HepG2 (cell line): Measurements from ENCODE around the gene ITPRIP. TPM values are rescaled to one million over a fixed set of nuclear protein-coding genes. Genes with fewer than 3 reads are reported as not detected.

ENCODE experiments used
- ATF7 ChIP-seq, 2 experiments: fragments of 450-650 bp in 1 of 2; sonication (generic) in 1 of 2; formaldehyde crosslinking in 1 of 2; IDR thresholded peaks; 2 replicates each; pipeline versions ENCODE4 v1.4.0 to v1.6.1; 2016 to 2020; ENCODE audit warnings: antibody characterized with exemption in 1 of 2, mild to moderate bottlenecking in 1 of 2, missing genetic modification reagents in 1 of 2
- FOSL2 ChIP-seq: sonication (generic); formaldehyde crosslinking; IDR thresholded peaks from 2 replicates; pipeline ENCODE4 v1.4.0; 2020; ENCODE audit warnings: missing genetic modification reagents
- NR2F2 ChIP-seq: IDR thresholded peaks from 2 replicates; pipeline ENCODE4 v1.6.1; 2012; ENCODE audit warnings: low read depth, inconsistent platforms, borderline replicate concordance
- ZBTB21 ChIP-seq: sonication (generic); formaldehyde crosslinking; IDR thresholded peaks from 2 replicates; pipeline ENCODE4 v1.4.0; 2020; ENCODE audit warnings: missing genetic modification reagents
- ZFP90 ChIP-seq: sonication (generic); formaldehyde crosslinking; IDR thresholded peaks from 2 replicates; pipeline ENCODE4 v1.8.0; 2022; ENCODE audit warnings: missing genetic modification reagents, mild to moderate bottlenecking, inconsistent platforms, borderline replicate concordance
- ZKSCAN1 ChIP-seq: fragments of 150-350 bp; IDR thresholded peaks from 2 replicates; pipeline ENCODE4 v1.6.1; 2014; ENCODE audit warnings: low read length
- ZNF17 ChIP-seq: sonication (generic); formaldehyde crosslinking; IDR thresholded peaks from 2 replicates; pipeline ENCODE4 v1.5.0; 2020; ENCODE audit warnings: mild to moderate bottlenecking, missing genetic modification reagents
- ZNF550 ChIP-seq: sonication (generic); formaldehyde crosslinking; IDR thresholded peaks from 2 replicates; pipeline ENCODE4 v1.4.0; 2020; ENCODE audit warnings: mild to moderate bottlenecking, missing genetic modification reagents, borderline replicate concordance
- ZNF616 ChIP-seq: sonication (generic); formaldehyde crosslinking; IDR thresholded peaks from 2 replicates; pipeline ENCODE4 v1.5.0; 2020; ENCODE audit warnings: low read depth, mild to moderate bottlenecking, missing genetic modification reagents
- ZNF816 ChIP-seq: sonication (generic); formaldehyde crosslinking; IDR thresholded peaks from 2 replicates; pipeline ENCODE4 v1.8.0; 2022; ENCODE audit warnings: missing genetic modification reagents, mild to moderate bottlenecking, borderline replicate concordance
- ZNF841 ChIP-seq: sonication (generic); formaldehyde crosslinking; IDR thresholded peaks from 2 replicates; pipeline ENCODE4 v1.8.1; 2023; ENCODE audit warnings: missing genetic modification reagents, borderline replicate concordance
- polyA plus RNA-seq, 8 experiments: library from polyadenylated mRNA; depleted of rRNA in 3 of 8; stranded (reverse) in 7 of 8; unstranded in 1 of 8; fragments of >200 nt; fragmentation: Illumina TruSeq in 4 of 8; extraction: Trizol in 4 of 8; gene quantifications; 2 replicates each; pipeline versions ENCODE4 v1.2.1 to v1.2.3, GENCODE V29; 2011 to 2016; ENCODE audit warnings: low read depth in 4 of 8, missing spikeins in 1 of 8, mixed read lengths in 1 of 8; ENCODE audit not compliant: insufficient read depth in 1 of 8
- total RNA-seq, 5 experiments: library from RNA; depleted of rRNA; stranded (reverse); fragments of >200 nt; fragmentation: Illumina TruSeq; extraction: Trizol; gene quantifications; 2 replicates each; pipeline ENCODE4 v1.2.3, GENCODE V29; 2016; ENCODE audit warnings: low read depth in 1 of 5
- TF ChIP-seq, protein P1 (sequence below): sonication (generic); formaldehyde crosslinking; IDR thresholded peaks from 2 replicates; pipeline ENCODE4 v1.8.1; 2022; ENCODE audit warnings: low read depth, mild to moderate bottlenecking, missing genetic modification reagents
- TF ChIP-seq, protein P2 (sequence below): sonication (generic); formaldehyde crosslinking; IDR thresholded peaks from 2 replicates; pipeline ENCODE4 v1.4.0; 2020; ENCODE audit warnings: missing genetic modification reagents
- TF ChIP-seq, protein P3 (sequence below): sonication (generic); formaldehyde crosslinking; IDR thresholded peaks from 2 replicates; pipeline ENCODE4 v1.4.0; 2020; ENCODE audit warnings: missing genetic modification reagents
- TF ChIP-seq, protein P4 (sequence below): IDR thresholded peaks from 2 replicates; pipeline ENCODE4 v1.6.1; 2016; ENCODE audit warnings: control low read depth
- TF ChIP-seq, protein P5 (sequence below): sonication (generic); formaldehyde crosslinking; IDR thresholded peaks from 2 replicates; pipeline ENCODE4; 2020; ENCODE audit warnings: missing genetic modification reagents, mild to moderate bottlenecking, borderline replicate concordance
- TF ChIP-seq, protein P6 (sequence below): sonication (generic); IDR thresholded peaks from 2 replicates; pipeline ENCODE4 v1.6.1; 2016; ENCODE audit warnings: low read depth, borderline replicate concordance

Gene ITPRIP
- total and polyA plus RNA-seq, 2 of the 13 experiments (the other 11 are each of a cell fraction or from before 2014, with no cell fraction given) = 1.00 to 2.8 TPM

DNA sequence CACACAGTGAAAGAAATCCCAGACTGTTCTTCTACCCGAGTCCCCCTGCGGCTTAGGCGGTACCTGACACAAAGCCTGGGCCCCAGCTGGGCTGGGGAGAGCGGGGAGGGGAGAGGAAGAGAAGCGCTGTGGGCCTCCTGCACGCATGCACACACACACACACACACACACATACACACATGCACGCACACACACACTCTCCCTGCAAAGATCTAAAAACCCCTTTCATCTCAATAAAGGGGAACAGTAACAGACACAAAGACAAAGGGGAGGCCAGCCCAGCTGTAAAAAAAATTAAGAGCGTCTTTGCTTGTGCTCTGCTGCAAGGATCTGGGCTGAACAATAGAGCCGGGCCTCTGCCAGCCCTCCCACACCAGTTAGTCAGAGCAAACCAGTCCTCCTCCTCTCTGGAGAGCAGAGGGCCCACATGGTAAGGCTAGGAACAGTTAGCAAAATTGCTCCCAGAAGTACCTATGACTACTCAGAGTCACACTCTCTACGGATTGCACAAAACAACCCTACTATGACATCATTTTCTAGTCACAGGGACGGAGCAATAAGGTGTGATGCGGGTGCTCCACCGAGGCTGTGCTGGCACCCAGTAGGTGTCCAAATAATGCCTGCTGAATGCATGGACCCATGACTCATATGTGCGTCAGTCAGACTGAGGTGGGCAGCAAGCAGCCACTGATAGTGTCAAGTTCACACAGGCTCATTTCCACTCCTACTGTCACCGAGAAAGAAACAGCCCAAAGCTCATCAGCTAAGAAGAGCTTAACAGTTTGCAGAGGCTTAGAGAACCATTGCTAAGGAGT is 9.2 kb downstream of the ITPRIP start (continued):
- TF ChIP-seq, protein P1, sequence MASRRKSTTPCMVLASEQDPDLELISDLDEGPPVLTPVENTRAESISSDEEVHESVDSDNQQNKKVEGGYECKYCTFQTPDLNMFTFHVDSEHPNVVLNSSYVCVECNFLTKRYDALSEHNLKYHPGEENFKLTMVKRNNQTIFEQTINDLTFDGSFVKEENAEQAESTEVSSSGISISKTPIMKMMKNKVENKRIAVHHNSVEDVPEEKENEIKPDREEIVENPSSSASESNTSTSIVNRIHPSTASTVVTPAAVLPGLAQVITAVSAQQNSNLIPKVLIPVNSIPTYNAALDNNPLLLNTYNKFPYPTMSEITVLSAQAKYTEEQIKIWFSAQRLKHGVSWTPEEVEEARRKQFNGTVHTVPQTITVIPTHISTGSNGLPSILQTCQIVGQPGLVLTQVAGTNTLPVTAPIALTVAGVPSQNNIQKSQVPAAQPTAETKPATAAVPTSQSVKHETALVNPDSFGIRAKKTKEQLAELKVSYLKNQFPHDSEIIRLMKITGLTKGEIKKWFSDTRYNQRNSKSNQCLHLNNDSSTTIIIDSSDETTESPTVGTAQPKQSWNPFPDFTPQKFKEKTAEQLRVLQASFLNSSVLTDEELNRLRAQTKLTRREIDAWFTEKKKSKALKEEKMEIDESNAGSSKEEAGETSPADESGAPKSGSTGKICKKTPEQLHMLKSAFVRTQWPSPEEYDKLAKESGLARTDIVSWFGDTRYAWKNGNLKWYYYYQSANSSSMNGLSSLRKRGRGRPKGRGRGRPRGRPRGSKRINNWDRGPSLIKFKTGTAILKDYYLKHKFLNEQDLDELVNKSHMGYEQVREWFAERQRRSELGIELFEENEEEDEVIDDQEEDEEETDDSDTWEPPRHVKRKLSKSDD (CRISPR knock-in tag) = 0 out of 2 replicates have a peak, but pooled peaks have one; percentile 45
- TF ChIP-seq, protein P2, sequence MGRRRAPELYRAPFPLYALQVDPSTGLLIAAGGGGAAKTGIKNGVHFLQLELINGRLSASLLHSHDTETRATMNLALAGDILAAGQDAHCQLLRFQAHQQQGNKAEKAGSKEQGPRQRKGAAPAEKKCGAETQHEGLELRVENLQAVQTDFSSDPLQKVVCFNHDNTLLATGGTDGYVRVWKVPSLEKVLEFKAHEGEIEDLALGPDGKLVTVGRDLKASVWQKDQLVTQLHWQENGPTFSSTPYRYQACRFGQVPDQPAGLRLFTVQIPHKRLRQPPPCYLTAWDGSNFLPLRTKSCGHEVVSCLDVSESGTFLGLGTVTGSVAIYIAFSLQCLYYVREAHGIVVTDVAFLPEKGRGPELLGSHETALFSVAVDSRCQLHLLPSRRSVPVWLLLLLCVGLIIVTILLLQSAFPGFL (CRISPR knock-in tag) = no peak
- TF ChIP-seq, protein P3, sequence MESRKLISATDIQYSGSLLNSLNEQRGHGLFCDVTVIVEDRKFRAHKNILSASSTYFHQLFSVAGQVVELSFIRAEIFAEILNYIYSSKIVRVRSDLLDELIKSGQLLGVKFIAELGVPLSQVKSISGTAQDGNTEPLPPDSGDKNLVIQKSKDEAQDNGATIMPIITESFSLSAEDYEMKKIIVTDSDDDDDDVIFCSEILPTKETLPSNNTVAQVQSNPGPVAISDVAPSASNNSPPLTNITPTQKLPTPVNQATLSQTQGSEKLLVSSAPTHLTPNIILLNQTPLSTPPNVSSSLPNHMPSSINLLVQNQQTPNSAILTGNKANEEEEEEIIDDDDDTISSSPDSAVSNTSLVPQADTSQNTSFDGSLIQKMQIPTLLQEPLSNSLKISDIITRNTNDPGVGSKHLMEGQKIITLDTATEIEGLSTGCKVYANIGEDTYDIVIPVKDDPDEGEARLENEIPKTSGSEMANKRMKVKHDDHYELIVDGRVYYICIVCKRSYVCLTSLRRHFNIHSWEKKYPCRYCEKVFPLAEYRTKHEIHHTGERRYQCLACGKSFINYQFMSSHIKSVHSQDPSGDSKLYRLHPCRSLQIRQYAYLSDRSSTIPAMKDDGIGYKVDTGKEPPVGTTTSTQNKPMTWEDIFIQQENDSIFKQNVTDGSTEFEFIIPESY (CRISPR knock-in tag) = peak; percentile 76
- TF ChIP-seq ZNF550 (CRISPR knock-in tag) (no peak), FOSL2 (CRISPR knock-in tag) (peak; percentile 89), ZBTB21 (CRISPR knock-in tag) (peak; percentile 86), NR2F2 (no peak), ATF7 (IDR thresholded peaks at IDR 0.05) (peak; percentile 77), ATF7 (CRISPR knock-in tag; IDR thresholded peaks at IDR 0.05) (no peak), ZNF616 (CRISPR knock-in tag) (no peak), ZNF816 (no peak), ZFP90 (no peak), ZNF841 (no peak), ZNF17 (no peak), ZKSCAN1 (peak; percentile 83)
- TF ChIP-seq, protein P4, sequence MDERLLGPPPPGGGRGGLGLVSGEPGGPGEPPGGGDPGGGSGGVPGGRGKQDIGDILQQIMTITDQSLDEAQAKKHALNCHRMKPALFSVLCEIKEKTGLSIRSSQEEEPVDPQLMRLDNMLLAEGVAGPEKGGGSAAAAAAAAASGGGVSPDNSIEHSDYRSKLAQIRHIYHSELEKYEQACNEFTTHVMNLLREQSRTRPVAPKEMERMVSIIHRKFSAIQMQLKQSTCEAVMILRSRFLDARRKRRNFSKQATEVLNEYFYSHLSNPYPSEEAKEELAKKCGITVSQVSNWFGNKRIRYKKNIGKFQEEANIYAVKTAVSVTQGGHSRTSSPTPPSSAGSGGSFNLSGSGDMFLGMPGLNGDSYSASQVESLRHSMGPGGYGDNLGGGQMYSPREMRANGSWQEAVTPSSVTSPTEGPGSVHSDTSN (CRISPR knock-in tag) = 0 out of 2 replicates have a peak, but pooled peaks have one; percentile 11
- TF ChIP-seq, protein P5, sequence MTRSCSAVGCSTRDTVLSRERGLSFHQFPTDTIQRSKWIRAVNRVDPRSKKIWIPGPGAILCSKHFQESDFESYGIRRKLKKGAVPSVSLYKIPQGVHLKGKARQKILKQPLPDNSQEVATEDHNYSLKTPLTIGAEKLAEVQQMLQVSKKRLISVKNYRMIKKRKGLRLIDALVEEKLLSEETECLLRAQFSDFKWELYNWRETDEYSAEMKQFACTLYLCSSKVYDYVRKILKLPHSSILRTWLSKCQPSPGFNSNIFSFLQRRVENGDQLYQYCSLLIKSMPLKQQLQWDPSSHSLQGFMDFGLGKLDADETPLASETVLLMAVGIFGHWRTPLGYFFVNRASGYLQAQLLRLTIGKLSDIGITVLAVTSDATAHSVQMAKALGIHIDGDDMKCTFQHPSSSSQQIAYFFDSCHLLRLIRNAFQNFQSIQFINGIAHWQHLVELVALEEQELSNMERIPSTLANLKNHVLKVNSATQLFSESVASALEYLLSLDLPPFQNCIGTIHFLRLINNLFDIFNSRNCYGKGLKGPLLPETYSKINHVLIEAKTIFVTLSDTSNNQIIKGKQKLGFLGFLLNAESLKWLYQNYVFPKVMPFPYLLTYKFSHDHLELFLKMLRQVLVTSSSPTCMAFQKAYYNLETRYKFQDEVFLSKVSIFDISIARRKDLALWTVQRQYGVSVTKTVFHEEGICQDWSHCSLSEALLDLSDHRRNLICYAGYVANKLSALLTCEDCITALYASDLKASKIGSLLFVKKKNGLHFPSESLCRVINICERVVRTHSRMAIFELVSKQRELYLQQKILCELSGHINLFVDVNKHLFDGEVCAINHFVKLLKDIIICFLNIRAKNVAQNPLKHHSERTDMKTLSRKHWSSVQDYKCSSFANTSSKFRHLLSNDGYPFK = no peak
- TF ChIP-seq, protein P6, sequence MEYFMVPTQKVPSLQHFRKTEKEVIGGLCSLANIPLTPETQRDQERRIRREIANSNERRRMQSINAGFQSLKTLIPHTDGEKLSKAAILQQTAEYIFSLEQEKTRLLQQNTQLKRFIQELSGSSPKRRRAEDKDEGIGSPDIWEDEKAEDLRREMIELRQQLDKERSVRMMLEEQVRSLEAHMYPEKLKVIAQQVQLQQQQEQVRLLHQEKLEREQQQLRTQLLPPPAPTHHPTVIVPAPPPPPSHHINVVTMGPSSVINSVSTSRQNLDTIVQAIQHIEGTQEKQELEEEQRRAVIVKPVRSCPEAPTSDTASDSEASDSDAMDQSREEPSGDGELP = peak; percentile 39; the same call in 1 of the 2 replicates
